Smooth muscle cell (in vitro differentiated cells): Measurements from ENCODE around the gene IFNA21. TPM values are rescaled to one million over a fixed set of nuclear protein-coding genes. Genes with fewer than 3 reads are reported as not detected.
"Not testable (repeated sequence)": the region's sequence is repeated elsewhere in the genome, so short reads cannot be mapped to it uniquely, and the experiment has no call there.

ENCODE experiments used
- DNase-seq: peaks from one replicate; lab custom pipeline; 2025; ENCODE audit not compliant: unreplicated experiment; lab: John Stamatoyannopoulos, UW
- H2AFZ ChIP-seq: fragments of 200-600 bp; sonication (generic); 2 replicates; pipeline ENCODE4 v1.6.0; 2016; ENCODE audit warnings: antibody characterized with exemption, low read depth, mild to moderate bottlenecking
- H3F3A ChIP-seq: fragments of 200-600 bp; sonication (generic); 2 replicates; pipeline ENCODE4 v1.6.0; 2017; ENCODE audit warnings: antibody characterized with exemption, low read depth
- H3K27ac ChIP-seq: fragments of 200-600 bp; sonication (generic); 2 replicates; pipeline ENCODE4 v1.5.1; 2016; ENCODE audit warnings: low read depth, mild to moderate bottlenecking
- H3K27me3 ChIP-seq: fragments of 200-600 bp; sonication (generic); 2 replicates; pipeline ENCODE4 v1.6.1; 2016; ENCODE audit warnings: low read depth, mild to moderate bottlenecking
- H3K36me3 ChIP-seq: fragments of 200-600 bp; sonication (generic); 2 replicates; pipeline ENCODE4 v1.5.1; 2016; ENCODE audit warnings: low read depth
- H3K4me1 ChIP-seq: fragments of 200-600 bp; sonication (generic); 2 replicates; pipeline ENCODE4 v1.5.1; 2016; ENCODE audit warnings: low read depth
- H3K4me2 ChIP-seq: fragments of 200-600 bp; sonication (generic); 2 replicates; pipeline ENCODE4 v1.6.0; 2016; ENCODE audit warnings: mild to moderate bottlenecking
- H3K4me3 ChIP-seq: fragments of 200-600 bp; sonication (generic); 2 replicates; pipeline ENCODE4 v1.5.1; 2016; ENCODE audit warnings: mild to moderate bottlenecking
- H3K79me2 ChIP-seq: fragments of 200-600 bp; sonication (generic); 2 replicates; pipeline ENCODE4 v1.6.0; 2016; ENCODE audit warnings: low read depth, mild to moderate bottlenecking
- H3K9ac ChIP-seq: fragments of 200-600 bp; sonication (generic); 2 replicates; pipeline ENCODE4 v1.6.0; 2016; ENCODE audit warnings: low read depth
- H3K9me3 ChIP-seq: fragments of 200-600 bp; sonication (generic); replicated peaks from 2 replicates; pipeline ENCODE4 v1.5.1; 2016; ENCODE audit warnings: low read depth
- H4K20me1 ChIP-seq: fragments of 200-600 bp; sonication (generic); 2 replicates; pipeline ENCODE4 v1.6.0; 2016; ENCODE audit warnings: low read depth
- CTCF ChIP-seq: fragments of 200-600 bp; sonication (generic); IDR thresholded peaks from 2 replicates; pipeline ENCODE4 v1.5.1; 2017; ENCODE audit warnings: borderline replicate concordance, mild to moderate bottlenecking, antibody characterized with exemption; ENCODE audit not compliant: insufficient read depth, poor library complexity, severe bottlenecking
- WGBS: methylation state at CpG from one replicate; pipeline ENCODE4 v1.1.7; 2016; ENCODE audit warnings: low lambda C conversion rate; 5-methylcytosine and 5-hydroxymethylcytosine counted together
- polyA plus RNA-seq: library from polyadenylated mRNA; unstranded; fragments of >200 nt; fragmentation: Nextera tagmentation; extraction: Ambion mirVana; gene quantifications from 2 replicates; pipeline ENCODE4 v1.2.1, GENCODE V29; 2016
- total RNA-seq: library from RNA; depleted of rRNA; stranded (reverse); fragments of >200 nt; gene quantifications from 2 replicates; pipeline ENCODE4 v1.2.3, GENCODE V29; 2014

Gene IFNA21
- total and polyA plus RNA-seq, 2 experiments from 2014 or later: not detected

- H3K4me1 ChIP-seq: no peaks in the 10 kb centered on the region
- no peak within 1 kb of the TSS for H3K4me3 ChIP-seq
- H2AFZ ChIP-seq: no peak within 1 kb of the TSS
- no peak for TF ChIP-seq CTCF
- H3F3A ChIP-seq: no peaks in the 10 kb centered on the region
- no peak within 1 kb of the TSS for H3K27ac ChIP-seq
- H3K4me2 ChIP-seq: no peak within 1 kb of the TSS
- WGBS: 54% methylated on average over 1 of the region's 1 CpG
- H3K79me2 ChIP-seq: no peaks in the 10 kb centered on the region
- H4K20me1 ChIP-seq: no peaks in the 10 kb centered on the region
- H3K27me3 ChIP-seq: no peaks in the 10 kb centered on the region
- H3K9ac ChIP-seq: no peak within 1 kb of the TSS
- DNase-seq: no peak
- no peaks in the 10 kb centered on the region for H3K36me3 ChIP-seq
- H3K9me3 ChIP-seq: no peaks in the 10 kb centered on the region
Measured at GRCh38 chr9:21141427-21141882, 25.0 kb downstream of the IFNA21 start, which contains the start of gene IFNW1. Gene IFNW1, minus strand, starts transcription at chr9:21141832. Its CDS starts 262 bp downstream, at chr9:21141570.

GRCh38 chr9:21137020-21137419, 29.4 kb downstream of the IFNA21 start:
- Histone ChIP-seq H3F3A (no peaks in the 10 kb centered on the region), H3K9me3 (no peaks in the 10 kb centered on the region), H3K27me3 (no peaks in the 10 kb centered on the region), H3K4me2 (no peak overlapping the region), H3K4me1 (no peaks in the 10 kb centered on the region), H3K4me3 (no peak overlapping the region), H3K9ac (no peak overlapping the region), H4K20me1 (no peaks in the 10 kb centered on the region), H3K27ac (no peak overlapping the region), H3K36me3 (no peaks in the 10 kb centered on the region), H2AFZ (no peak overlapping the region), H3K79me2 (no peaks in the 10 kb centered on the region)
- no peak for DNase-seq
- TF ChIP-seq CTCF: no peak
- WGBS: 0% methylated on average over 1 of the region's 1 CpG

GRCh38 chr9:21135736-21136135, 30.7 kb downstream of the IFNA21 start:
- no peaks in the 10 kb centered on the region for H3K27me3 ChIP-seq
- H3K27ac ChIP-seq: no peak overlapping the region
- no peaks in the 10 kb centered on the region for H3K4me1 ChIP-seq
- no peak overlapping the region for H3K4me2 ChIP-seq
- WGBS: 83% methylated on average over 3 of the region's 3 CpGs
- no peak overlapping the region for H3K4me3 ChIP-seq
- no peak for DNase-seq
- H2AFZ ChIP-seq: no peak overlapping the region
- H3F3A ChIP-seq: no peaks in the 10 kb centered on the region
- H3K79me2 ChIP-seq: no peaks in the 10 kb centered on the region
- no peak overlapping the region for H3K9ac ChIP-seq
- no peaks in the 10 kb centered on the region for H3K36me3 ChIP-seq
- no peaks in the 10 kb centered on the region for H4K20me1 ChIP-seq
- no peaks in the 10 kb centered on the region for H3K9me3 ChIP-seq
- no peak for TF ChIP-seq CTCF

- not testable (repeated sequence) for H3K9me3 ChIP-seq, H3K4me2 ChIP-seq, H3K27ac ChIP-seq, H3K4me3 ChIP-seq, DNase-seq, H4K20me1 ChIP-seq, H3K4me1 ChIP-seq, H3K27me3 ChIP-seq, H3K79me2 ChIP-seq, H3K36me3 ChIP-seq, H2AFZ ChIP-seq, H3F3A ChIP-seq, H3K9ac ChIP-seq
Measured at GRCh38 chr9:21128186-21128585, 38.3 kb downstream of the IFNA21 start.
